BE2C (cell line): ENCODE measurements around the gene DTHD1.

Experiments
- DNase-seq: peaks from one replicate; pipeline ENCODE4 v3.0.0-alpha.2; 2020
- H3K27me3 ChIP-seq: fragments of 250-450 bp; sonication (Bioruptor Pico); 2 replicates; pipeline ENCODE4 v1.5.1; 2020; ENCODE audit warnings: mild to moderate bottlenecking
- H3K36me3 ChIP-seq: fragments of 250-450 bp; sonication (Bioruptor Pico); 2 replicates; pipeline ENCODE4 v1.5.1; 2020; ENCODE audit warnings: mild to moderate bottlenecking
- H3K4me1 ChIP-seq: fragments of 250-450 bp; sonication (Bioruptor Pico); 2 replicates; pipeline ENCODE4 v1.5.1; 2020
- H3K4me3 ChIP-seq: 2 replicates; pipeline ENCODE4 v1.5.1; 2011; ENCODE audit warnings: low read depth, low read length
- H3K9me3 ChIP-seq: fragments of 250-450 bp; sonication (Bioruptor Pico); 2 replicates; pipeline ENCODE4 v1.5.1; 2020
- TF ChIP-seq, protein P1 (sequence below): IDR thresholded peaks from 2 replicates; pipeline ENCODE4 v1.5.1; 2012; ENCODE audit warnings: mild to moderate bottlenecking, low read depth, low read length

Gene DTHD1

GRCh38 chr4:36251983-36252382 lies 29.4 kb upstream of the DTHD1 start:
- H3K36me3 ChIP-seq, result no peaks in the 10 kb centered on the region
- no peak overlapping the region for H3K4me3 ChIP-seq
- no peak for DNase-seq
- no peaks in the 10 kb centered on the region for H3K9me3 ChIP-seq
- H3K27me3 ChIP-seq, result no peaks in the 10 kb centered on the region
- no peaks in the 10 kb centered on the region for H3K4me1 ChIP-seq
- TF ChIP-seq, protein P1, sequence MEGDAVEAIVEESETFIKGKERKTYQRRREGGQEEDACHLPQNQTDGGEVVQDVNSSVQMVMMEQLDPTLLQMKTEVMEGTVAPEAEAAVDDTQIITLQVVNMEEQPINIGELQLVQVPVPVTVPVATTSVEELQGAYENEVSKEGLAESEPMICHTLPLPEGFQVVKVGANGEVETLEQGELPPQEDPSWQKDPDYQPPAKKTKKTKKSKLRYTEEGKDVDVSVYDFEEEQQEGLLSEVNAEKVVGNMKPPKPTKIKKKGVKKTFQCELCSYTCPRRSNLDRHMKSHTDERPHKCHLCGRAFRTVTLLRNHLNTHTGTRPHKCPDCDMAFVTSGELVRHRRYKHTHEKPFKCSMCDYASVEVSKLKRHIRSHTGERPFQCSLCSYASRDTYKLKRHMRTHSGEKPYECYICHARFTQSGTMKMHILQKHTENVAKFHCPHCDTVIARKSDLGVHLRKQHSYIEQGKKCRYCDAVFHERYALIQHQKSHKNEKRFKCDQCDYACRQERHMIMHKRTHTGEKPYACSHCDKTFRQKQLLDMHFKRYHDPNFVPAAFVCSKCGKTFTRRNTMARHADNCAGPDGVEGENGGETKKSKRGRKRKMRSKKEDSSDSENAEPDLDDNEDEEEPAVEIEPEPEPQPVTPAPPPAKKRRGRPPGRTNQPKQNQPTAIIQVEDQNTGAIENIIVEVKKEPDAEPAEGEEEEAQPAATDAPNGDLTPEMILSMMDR, result no peak

DNA sequence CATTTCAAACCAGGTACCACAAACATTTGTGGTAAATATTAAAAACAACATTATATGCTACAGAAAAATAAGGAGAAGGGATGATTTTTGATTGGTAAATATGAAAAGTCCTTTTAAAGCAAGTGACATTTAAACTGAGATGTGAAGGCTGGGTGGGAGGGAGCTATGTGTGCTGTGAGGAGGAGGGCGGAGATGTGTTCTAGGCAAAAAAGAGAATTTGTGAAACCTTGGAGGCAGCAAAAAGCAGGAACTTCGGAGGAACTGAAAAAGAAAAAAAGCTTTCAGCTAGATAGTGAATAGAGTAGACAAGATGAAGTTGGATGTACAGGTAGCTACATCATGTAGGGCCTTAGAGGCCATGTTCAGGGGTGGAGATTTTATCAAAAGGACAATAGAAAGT lies 27.0 kb upstream of the DTHD1 start:
- no peaks in the 10 kb centered on the region for H3K9me3 ChIP-seq
- TF ChIP-seq, protein P1, result no peak
- H3K27me3 ChIP-seq, result no peaks in the 10 kb centered on the region
- H3K4me3 ChIP-seq, result no peak overlapping the region
- H3K4me1 ChIP-seq, result no peaks in the 10 kb centered on the region
- no peak for DNase-seq
- H3K36me3 ChIP-seq, result no peaks in the 10 kb centered on the region

GRCh38 chr4:36255577-36255976 lies 25.8 kb upstream of the DTHD1 start:
- Histone ChIP-seq H3K36me3 (no peaks in the 10 kb centered on the region), H3K9me3 (no peaks in the 10 kb centered on the region), H3K4me1 (no peaks in the 10 kb centered on the region), H3K27me3 (no peaks in the 10 kb centered on the region), H3K4me3 (no peak overlapping the region)
- TF ChIP-seq, protein P1, result no peak
- no peak for DNase-seq

DNA sequence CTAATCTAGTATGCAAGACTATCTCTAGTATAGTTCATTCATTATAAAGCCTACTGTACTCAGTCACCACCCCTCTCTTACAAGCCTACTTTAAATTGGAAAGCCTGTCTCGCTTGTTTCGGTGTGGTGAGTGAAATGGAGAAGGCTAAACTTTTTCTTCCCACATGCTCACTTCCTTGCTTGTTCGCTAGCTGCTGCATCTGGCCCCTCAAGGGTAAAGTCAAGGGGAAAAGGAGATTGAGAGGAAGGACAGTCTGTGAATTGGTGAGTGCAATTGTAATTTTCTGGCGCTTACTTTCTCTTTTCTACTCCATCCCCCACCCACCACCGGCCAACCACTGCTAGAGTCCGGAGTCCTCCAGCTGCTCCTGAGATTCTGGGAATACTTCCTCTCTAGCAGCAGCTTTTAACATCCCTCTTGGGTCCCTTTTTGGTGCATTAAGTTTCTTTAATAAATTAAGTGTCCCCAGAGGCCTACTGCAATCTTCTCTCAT lies 25.0 kb upstream of the DTHD1 start:
- no peaks in the 10 kb centered on the region for H3K9me3 ChIP-seq
- H3K27me3 ChIP-seq, result no peaks in the 10 kb centered on the region
- H3K4me3 ChIP-seq, result no peak overlapping the region
- no peaks in the 10 kb centered on the region for H3K4me1 ChIP-seq
- no peak for DNase-seq
- TF ChIP-seq, protein P1, result no peak
- no peaks in the 10 kb centered on the region for H3K36me3 ChIP-seq

DNA sequence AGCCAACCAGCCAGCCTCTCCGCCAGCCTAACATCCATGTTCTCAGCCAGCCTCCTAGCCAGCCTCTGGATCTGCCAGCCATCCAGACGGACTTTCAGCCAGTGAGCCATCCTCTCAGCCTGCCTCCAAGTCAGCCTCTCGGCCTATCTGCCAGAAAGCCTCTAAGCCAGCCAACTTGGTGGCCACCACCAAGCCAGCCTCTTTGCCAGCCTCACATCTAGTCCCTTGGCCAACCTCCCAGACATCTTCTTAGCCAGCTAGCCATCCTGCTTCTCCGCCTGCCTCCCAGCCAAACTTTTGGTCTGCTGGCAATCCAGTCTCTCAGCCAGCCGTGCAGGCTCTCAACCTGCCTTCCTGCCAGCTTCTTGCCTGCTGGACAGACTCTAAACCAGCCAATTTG lies 20.7 kb upstream of the DTHD1 start:
- Histone ChIP-seq H3K4me1 (no peaks in the 10 kb centered on the region), H3K36me3 (no peaks in the 10 kb centered on the region), H3K4me3 (no peak overlapping the region), H3K27me3 (no peaks in the 10 kb centered on the region), H3K9me3 (no peaks in the 10 kb centered on the region)
- no peak for DNase-seq
- TF ChIP-seq, protein P1, result no peak

- no peak for DNase-seq
- Histone ChIP-seq H3K36me3 (no peaks in the 10 kb centered on the region), H3K4me3 (no peak overlapping the region), H3K27me3 (no peaks in the 10 kb centered on the region), H3K4me1 (no peaks in the 10 kb centered on the region), H3K9me3 (no peaks in the 10 kb centered on the region)
- TF ChIP-seq, protein P1, result no peak
Measured at GRCh38 chr4:36264207-36264826, 17.1 kb upstream of the DTHD1 start.
